Measurements from ENCODE around the gene BLOC1S3.

Gene BLOC1S3

DNA sequence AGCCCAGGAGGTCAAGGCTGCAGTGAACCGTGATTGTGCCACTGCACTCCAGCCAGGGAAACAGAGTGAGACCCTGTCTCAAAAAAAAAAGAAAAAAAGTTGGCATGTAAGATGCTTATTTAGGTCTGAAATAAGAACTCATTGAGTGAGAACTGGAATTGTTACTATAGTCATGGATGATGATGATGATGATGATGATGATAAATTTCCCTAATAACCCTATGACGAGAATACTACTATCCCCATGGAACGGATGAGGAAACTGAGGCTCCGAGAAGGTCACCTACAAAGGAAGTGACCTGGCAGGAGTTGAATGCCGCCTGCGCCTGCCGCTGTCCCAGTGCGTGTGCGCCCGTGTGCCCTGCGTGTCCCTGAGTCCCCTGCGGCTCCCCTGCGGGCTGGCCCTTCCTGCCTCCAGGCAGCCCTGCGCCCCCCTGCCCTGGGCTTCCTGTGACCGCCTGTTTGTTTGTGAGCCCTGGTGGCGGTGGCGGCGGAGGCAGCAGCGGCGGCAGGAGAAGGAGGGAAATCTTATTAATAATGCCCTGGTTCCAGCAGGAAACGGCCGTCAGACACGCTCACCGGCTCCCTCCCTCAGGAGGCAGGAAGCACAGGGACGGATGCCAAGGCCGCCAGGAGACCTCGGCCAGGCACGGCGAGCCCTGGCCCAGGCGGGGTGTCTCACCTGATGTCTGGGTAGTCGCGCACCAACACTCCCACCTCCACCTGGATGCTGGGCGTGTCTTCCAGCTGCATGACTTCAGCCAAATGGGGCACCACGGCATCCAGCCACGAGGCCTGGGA, 37.0 kb downstream of the BLOC1S3 start:
- H3K36me3 ChIP-seq (ENCODE audit: control insufficient read depth, insufficient read depth, low read length), result no peaks in the 10 kb centered on the region
- H3K27me3 ChIP-seq (replicated peaks; ENCODE audit: control insufficient read depth, insufficient read depth, low read length), result no peaks in the 10 kb centered on the region; the same call in 1 of the 2 replicates
- no peak for TF ChIP-seq CTCF (IDR thresholded peaks at IDR 0.05; ENCODE audit: insufficient read depth, low read length, poor library complexity, severe bottlenecking)
- DNase-seq (ENCODE audit: extremely low read depth, insufficient read length), result no peak
- no peak overlapping the region for H3K4me3 ChIP-seq (replicated peaks; ENCODE audit: low read depth, low read length)

GRCh38 chr19:45216667-45217066, 38.1 kb downstream of the BLOC1S3 start:
- Histone ChIP-seq H3K36me3 (ENCODE audit: control insufficient read depth, insufficient read depth, low read length) (no peaks in the 10 kb centered on the region), H3K4me3 (replicated peaks; ENCODE audit: low read depth, low read length) (no peak overlapping the region), H3K27me3 (replicated peaks; ENCODE audit: control insufficient read depth, insufficient read depth, low read length) (no peaks in the 10 kb centered on the region; the same call in 1 of the 2 replicates)
- no peak for TF ChIP-seq CTCF (IDR thresholded peaks at IDR 0.05; ENCODE audit: insufficient read depth, low read length, poor library complexity, severe bottlenecking)
- no peak for DNase-seq (ENCODE audit: extremely low read depth, insufficient read length)

DNA sequence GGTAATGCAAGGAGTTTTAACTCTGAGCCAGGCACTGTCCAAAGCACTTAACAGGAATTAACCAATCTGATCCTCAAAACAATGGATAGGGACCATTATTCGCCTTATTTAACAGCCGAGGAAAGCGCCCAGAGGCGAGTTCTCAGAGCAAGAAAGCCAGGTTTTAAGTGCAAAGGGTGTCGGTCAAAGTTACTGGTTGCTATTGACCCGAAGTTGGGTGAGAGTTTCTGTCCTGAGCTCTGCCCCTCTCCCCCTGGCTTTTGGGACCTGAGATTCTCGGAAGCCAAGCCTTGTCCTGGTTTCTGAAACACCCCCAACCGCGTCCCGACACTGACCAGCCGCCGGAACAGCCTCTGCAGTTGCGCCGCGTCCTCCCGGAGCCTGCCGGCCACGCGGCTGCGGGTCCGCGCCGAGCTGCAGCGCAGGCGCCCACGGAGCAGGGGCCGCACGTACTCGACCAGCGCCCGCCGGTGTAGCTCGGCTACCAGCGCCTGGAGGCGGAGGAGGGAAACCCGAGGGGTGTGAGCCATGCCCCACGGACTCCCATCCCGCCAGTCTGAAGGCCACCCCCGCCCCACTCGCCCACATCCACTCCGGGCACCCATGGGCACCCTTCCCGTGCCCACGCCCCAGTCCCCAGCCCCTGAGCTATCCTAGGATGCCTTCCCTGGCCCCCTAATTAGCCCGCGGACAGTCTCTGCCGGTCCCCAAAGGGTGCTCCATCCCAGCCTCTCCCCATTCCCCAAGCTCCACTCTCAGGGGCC, 38.8 kb downstream of the BLOC1S3 start:
- Histone ChIP-seq H3K4me3 (replicated peaks; ENCODE audit: low read depth, low read length) (no peak overlapping the region), H3K36me3 (ENCODE audit: control insufficient read depth, insufficient read depth, low read length) (no peaks in the 10 kb centered on the region), H3K27me3 (replicated peaks; ENCODE audit: control insufficient read depth, insufficient read depth, low read length) (no peaks in the 10 kb centered on the region; the same call in 1 of the 2 replicates)
- no peak for DNase-seq (ENCODE audit: extremely low read depth, insufficient read length)
- no peak for TF ChIP-seq CTCF (IDR thresholded peaks at IDR 0.05; ENCODE audit: insufficient read depth, low read length, poor library complexity, severe bottlenecking)

GRCh38 chr19:45217957-45218334, 39.4 kb downstream of the BLOC1S3 start:
- Histone ChIP-seq H3K36me3 (ENCODE audit: control insufficient read depth, insufficient read depth, low read length) (no peaks in the 10 kb centered on the region), H3K4me3 (replicated peaks; ENCODE audit: low read depth, low read length) (no peak overlapping the region), H3K27me3 (replicated peaks; ENCODE audit: control insufficient read depth, insufficient read depth, low read length) (no peaks in the 10 kb centered on the region; the same call in 1 of the 2 replicates)
- no peak for DNase-seq (ENCODE audit: extremely low read depth, insufficient read length)
- no peak for TF ChIP-seq CTCF (IDR thresholded peaks at IDR 0.05; ENCODE audit: insufficient read depth, low read length, poor library complexity, severe bottlenecking)

- no peak overlapping the region for H3K4me3 ChIP-seq (replicated peaks; ENCODE audit: low read depth, low read length)
- H3K36me3 ChIP-seq (ENCODE audit: control insufficient read depth, insufficient read depth, low read length), result no peaks in the 10 kb centered on the region
- TF ChIP-seq CTCF (IDR thresholded peaks at IDR 0.05; ENCODE audit: insufficient read depth, low read length, poor library complexity, severe bottlenecking), result no peak
- no peak for DNase-seq (ENCODE audit: extremely low read depth, insufficient read length)
- H3K27me3 ChIP-seq (replicated peaks; ENCODE audit: control insufficient read depth, insufficient read depth, low read length), result no peaks in the 10 kb centered on the region; the same call in 1 of the 2 replicates
Observed at GRCh38 chr19:45218426-45218825, 39.8 kb downstream of the BLOC1S3 start.
